HuH-7.5 (cell line): ENCODE measurements around the gene VPS9D1.

Experiments used
- DNase-seq: peaks from one replicate; pipeline ENCODE4 v3.0.0; 2011; ENCODE audit warnings: low spot score

Gene VPS9D1

GRCh38 chr16:89732142-89732917 lies 11.6 kb upstream of the VPS9D1 start:
- no peak for DNase-seq

- DNase-seq, result no peak
Measured at GRCh38 chr16:89730610-89731234, 10.0 kb upstream of the VPS9D1 start.

- no peak for DNase-seq
Measured at GRCh38 chr16:89729863-89730593, 9.3 kb upstream of the VPS9D1 start.

GRCh38 chr16:89729293-89729692 lies 8.6 kb upstream of the VPS9D1 start:
- no peak for DNase-seq

- no peak for DNase-seq
Measured at GRCh38 chr16:89727406-89728120, 6.9 kb upstream of the VPS9D1 start.

- DNase-seq, result no peak
Measured at GRCh38 chr16:89723279-89724250, 2.9 kb upstream of the VPS9D1 start.

GRCh38 chr16:89722392-89723278 lies 1.9 kb upstream of the VPS9D1 start:
- no peak for DNase-seq

- peak; percentile 66 for DNase-seq
Measured at GRCh38 chr16:89721546-89722391, 1.1 kb upstream of the VPS9D1 start.

GRCh38 chr16:89720551-89720812 lies 216 bp downstream of the VPS9D1 start:
- DNase-seq, result peak; percentile 76

GRCh38 chr16:89717688-89718505 lies 2.8 kb downstream of the VPS9D1 start:
- no peak for DNase-seq

GRCh38 chr16:89716916-89717687 lies 3.6 kb downstream of the VPS9D1 start:
- no peak for DNase-seq

GRCh38 chr16:89716493-89716892 lies 4.2 kb downstream of the VPS9D1 start:
- no peak for DNase-seq

- DNase-seq, result no peak
Measured at GRCh38 chr16:89712274-89712781, 8.4 kb downstream of the VPS9D1 start.

GRCh38 chr16:89711601-89712273 lies 9.0 kb downstream of the VPS9D1 start:
- no peak for DNase-seq

GRCh38 chr16:89710709-89711564 lies 9.8 kb downstream of the VPS9D1 start:
- DNase-seq, result no peak
